K562 (cell line): ENCODE results near the gene SMIM13. TPM values are rescaled to one million over a fixed set of nuclear protein-coding genes. Genes with fewer than 3 reads are reported as not detected.

Experiments used
- ATAC-seq: fragments of 200-7000 bp; cut with Tn5 transposase; 3 replicates; pipeline ENCODE4 v1.9.1; 2020; ENCODE audit warnings: moderate library complexity
- BruUV-seq: library from RNA; stranded (reverse); fragments of 400-500 nt; replicated peaks from 2 replicates; lab custom pipeline; 2021; lab: Mats Ljungman, UMichigan
- CTCF ChIA-PET: fragments of 300-600 bp; formaldehyde crosslinking; extraction: SDS; loops from one replicate; lab custom pipeline; 2021; ENCODE audit warnings: low intra/inter-chr PET ratio; lab: Yijun Ruan, JAX
- POLR2A ChIA-PET: fragments of 300-600, 350-650 bp; sonication (Branson Sonifier 250); formaldehyde crosslinking; extraction: SDS; loops from one replicate; lab custom pipeline; 2021; ENCODE audit warnings: antibody characterized with exemption, inconsistent platforms; lab: Yijun Ruan, JAX
- DNase-seq, 4 experiments: peaks; one replicate each; pipeline versions ENCODE4 v3.0.0 to v3.0.0-alpha.2; 2011 to 2018; ENCODE audit warnings: low spot score in 3 of 4, mixed read lengths in 3 of 4; ENCODE audit errors: extremely low read depth in 1 of 4
- FAIRE-seq: peaks from 2 replicates; lab custom pipeline; 2011; peaks lifted over from hg19 to GRCh38; lab: Jason Lieb, UNC
- H2AFZ ChIP-seq: 2 replicates; pipeline ENCODE4 v1.6.0; 2011; ENCODE audit warnings: low read depth, low read length, control low read depth, inconsistent platforms
- H3K27ac ChIP-seq: fragments of 200-600 bp; 3 replicates; pipeline ENCODE4 v1.8.0; 2011; ENCODE audit warnings: low read depth, mild to moderate bottlenecking, control low read depth, inconsistent platforms, low read length, moderate library complexity, mixed read lengths; ENCODE audit errors: extremely low read depth
- H3K27me3 ChIP-seq, 2 experiments: fragments of 300-600 bp in 1 of 2; 2 replicates in 1 of 2; 3 replicates in 1 of 2; pipeline versions ENCODE4 v1.6.0 to v1.8.0; 2011; ENCODE audit warnings: inconsistent platforms in 2 of 2, low read length in 2 of 2, mild to moderate bottlenecking in 1 of 2, mixed read lengths in 1 of 2, moderate library complexity in 1 of 2; ENCODE audit not compliant: control insufficient read depth in 2 of 2, insufficient read depth in 2 of 2
- H3K36me3 ChIP-seq: fragments of 300-600 bp; 3 replicates; pipeline ENCODE4 v1.8.0; 2011; ENCODE audit warnings: mild to moderate bottlenecking, low read length, inconsistent platforms; ENCODE audit not compliant: control insufficient read depth, insufficient read depth
- H3K4me1 ChIP-seq, 2 experiments: fragments of 200-600 bp in 1 of 2; replicated peaks in 1 of 2; 2 replicates in 1 of 2; 3 replicates in 1 of 2; pipeline versions ENCODE4 v1.5.1 to v1.8.0; 2011; ENCODE audit warnings: inconsistent platforms in 2 of 2, low read length in 2 of 2, mild to moderate bottlenecking in 1 of 2, mixed read lengths in 1 of 2, moderate library complexity in 1 of 2; ENCODE audit not compliant: control insufficient read depth in 2 of 2, insufficient read depth in 2 of 2
- H3K4me2 ChIP-seq: 2 replicates; pipeline ENCODE4 v1.6.1; 2011; ENCODE audit warnings: low read length, control low read depth, inconsistent platforms, mixed read lengths; ENCODE audit not compliant: insufficient read depth
- H3K4me3 ChIP-seq: fragments of 200-600 bp; sonication (generic), shearing (Covaris generic); 2 replicates; pipeline ENCODE4 v1.5.1; 2016; ENCODE audit warnings: control low read depth, inconsistent platforms
- H3K79me2 ChIP-seq: fragments of 200-600 bp; 3 replicates; pipeline ENCODE4 v1.8.0; 2011; ENCODE audit warnings: low read length, inconsistent platforms; ENCODE audit not compliant: control insufficient read depth, insufficient read depth
- H3K9ac ChIP-seq, 2 experiments: 2 replicates each; pipeline versions ENCODE4 v1.6.0 to v1.6.1; 2011; ENCODE audit warnings: low read depth in 2 of 2, low read length in 2 of 2, control low read depth in 1 of 2, inconsistent platforms in 1 of 2, mild to moderate bottlenecking in 1 of 2, mixed read lengths in 1 of 2; ENCODE audit not compliant: insufficient read depth in 1 of 2
- H3K9me1 ChIP-seq: one replicate; pipeline ENCODE4 v1.6.0; 2011; ENCODE audit warnings: inconsistent platforms, mild to moderate bottlenecking, low read length, moderate library complexity; ENCODE audit not compliant: control insufficient read depth, insufficient read depth
- H3K9me3 ChIP-seq: replicated peaks from 2 replicates; pipeline ENCODE4 v1.5.1; 2011; ENCODE audit warnings: low read depth, low read length, inconsistent platforms; ENCODE audit not compliant: control insufficient read depth, insufficient read depth
- H4K20me1 ChIP-seq: replicated peaks from 2 replicates; pipeline ENCODE4 v1.6.1; 2011; ENCODE audit warnings: low read length, inconsistent platforms, mixed read lengths; ENCODE audit not compliant: control insufficient read depth, insufficient read depth
- CEBPB ChIP-seq: fragments of 450-650 bp; IDR thresholded peaks from 2 replicates; pipeline ENCODE4 v1.6.1; 2016; ENCODE audit warnings: missing genetic modification characterization, missing compliant biosample characterization
- IFI16 ChIP-seq: fragments of 250-450 bp; sonication (Bioruptor Pico); IDR thresholded peaks from 2 replicates; pipeline ENCODE4 v2.1.2; 2022; ENCODE audit warnings: mild to moderate bottlenecking, inconsistent platforms
- MCM3 ChIP-seq: fragments of 450-650 bp; IDR thresholded peaks from 2 replicates; pipeline ENCODE4 v1.6.1; 2016
- PTTG1 ChIP-seq: fragments of 450-650 bp; IDR thresholded peaks from 2 replicates; pipeline ENCODE4 v1.6.1; 2016; ENCODE audit warnings: low read depth, mild to moderate bottlenecking, missing genetic modification characterization, missing compliant biosample characterization
- PYGO2 ChIP-seq: fragments of 450-650 bp; IDR thresholded peaks from 2 replicates; pipeline ENCODE4 v1.6.1; 2016; ENCODE audit warnings: mild to moderate bottlenecking, missing genetic modification characterization, moderate library complexity, missing compliant biosample characterization
- SMAD4 ChIP-seq: fragments of 250-450 bp; sonication (Bioruptor Pico); conservative IDR thresholded peaks from 2 replicates; pipeline ENCODE4 v1.8.0; 2021; ENCODE audit warnings: inconsistent platforms, mild to moderate bottlenecking, moderate library complexity
- TARDBP ChIP-seq: fragments of 450-650 bp; IDR thresholded peaks from 2 replicates; pipeline ENCODE4 v1.6.1; 2016
- ZNF408 ChIP-seq: fragments of 250-450 bp; sonication (Bioruptor Pico); IDR thresholded peaks from 2 replicates; pipeline ENCODE4 v1.4.0; 2020; ENCODE audit warnings: low read depth, mild to moderate bottlenecking, moderate library complexity
- WGBS: fragments of 100-300 bp; shearing (Covaris generic); methylation state at CpG from one replicate; pipeline ENCODE4 v1.1.6; 2016; ENCODE audit warnings: low coverage, mixed read lengths; ENCODE audit not compliant: insufficient coverage; ENCODE audit errors: missing lambda C conversion rate; 5-methylcytosine and 5-hydroxymethylcytosine counted together
- in situ Hi-C: fragments of 300-500 bp; cut with MboI; formaldehyde crosslinking; loops from 4 replicates; pipeline ENCODE4 v1.15.0; 2018; ENCODE audit warnings: inconsistent platforms, mixed read lengths
- intact Hi-C: fragments of 100-400 bp; cut with micrococcal nuclease; formaldehyde crosslinking; loops from 2 replicates; pipeline ENCODE4 v1.14.2; 2022
- polyA plus RNA-seq, 8 experiments: library from polyadenylated mRNA; depleted of rRNA in 4 of 8; stranded (reverse) in 5 of 8; unstranded in 3 of 8; fragments of >200 nt; fragmentation: Nextera tagmentation in 2 of 8; fragmentation: Illumina TruSeq in 1 of 8; extraction: Ambion mirVana in 2 of 8; extraction: Trizol in 1 of 8; gene quantifications; 2 replicates each; pipeline versions ENCODE4 v1.2.1 to v1.2.3, GENCODE V29; 2011 to 2014; ENCODE audit warnings: inconsistent platforms in 1 of 8, missing spikeins in 1 of 8
- total RNA-seq, 7 experiments: library from RNA; depleted of rRNA in 6 of 7; stranded (reverse); fragments of >200 nt in 6 of 7; fragmentation: Illumina TruSeq in 2 of 7; extraction: Trizol in 2 of 7; gene quantifications; 2 replicates each; pipeline versions ENCODE4 v1.2.1 to v1.2.3, GENCODE V29; 2011 to 2021; ENCODE audit warnings: low replicate concordance in 1 of 7
- TF ChIP-seq, protein P1 (sequence below): sonication (generic); formaldehyde crosslinking; IDR thresholded peaks from 2 replicates; pipeline ENCODE4 v1.5.0; 2020; ENCODE audit warnings: missing genetic modification reagents
- TF ChIP-seq, protein P2 (sequence below): fragments of 250-450 bp; sonication (Bioruptor Pico); IDR thresholded peaks from 2 replicates; pipeline ENCODE4 v1.8.0; 2021; ENCODE audit warnings: borderline replicate concordance, mild to moderate bottlenecking, moderate library complexity; ENCODE audit not compliant: poor library complexity, severe bottlenecking
- TF ChIP-seq, protein P3 (sequence below), 2 experiments: fragments of 450-650 bp; conservative IDR thresholded peaks; 2 replicates each; pipeline ENCODE4 v1.6.1; 2017; ENCODE audit warnings: mild to moderate bottlenecking in 2 of 2, moderate library complexity in 2 of 2

Gene SMIM13
- total and polyA plus RNA-seq, 9 of the 15 experiments (the other 6 are each of a cell fraction or from before 2014, with no cell fraction given) = 5.5 to 24.8 (median 11.7) TPM

DNA sequence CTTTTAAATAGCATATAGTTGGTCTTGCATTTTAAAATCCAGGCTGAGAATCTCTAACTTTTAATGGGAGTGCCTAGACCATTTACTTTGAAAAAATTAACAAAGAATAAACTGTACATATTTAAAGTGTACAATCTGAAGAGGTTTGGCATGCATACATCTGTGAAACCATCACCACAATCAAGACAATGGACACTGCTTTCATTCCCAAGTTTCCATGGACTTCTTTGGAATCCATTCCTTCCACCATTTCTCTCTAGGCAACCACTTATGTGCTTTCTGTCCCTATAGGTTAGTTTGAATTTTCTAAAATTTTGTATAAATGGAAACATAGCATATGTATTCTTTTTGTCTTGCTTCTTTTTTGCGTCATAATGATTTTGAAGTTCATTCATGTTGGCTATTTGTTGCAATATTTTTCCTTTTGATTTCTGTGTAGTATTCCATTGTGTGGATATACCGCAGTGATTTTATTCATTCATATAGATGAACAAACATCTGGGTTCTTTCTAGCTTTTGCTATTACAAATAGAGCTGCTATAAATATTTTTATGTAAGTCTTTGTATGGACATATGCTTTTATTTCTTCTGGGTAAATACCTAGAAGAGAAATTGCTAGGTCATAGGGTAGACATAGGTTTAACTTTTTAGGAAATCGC, 88.0 kb downstream of the SMIM13 start:
- ChIA-PET POLR2A (no interaction called here), CTCF (no interaction called here)
- no peaks in the 10 kb centered on the region for H4K20me1 ChIP-seq
- no peak overlapping the region for H3K9ac ChIP-seq
- H3K79me2 ChIP-seq = no peaks in the 10 kb centered on the region
- FAIRE-seq (no peak), DNase-seq (no peak), ATAC-seq (no peak)
- no peaks in the 10 kb centered on the region; a peak in 1 of 5 replicates for H3K4me1 ChIP-seq
- 3% methylated on average over 3 of the region's 3 CpGs for WGBS
- no peaks in the 10 kb centered on the region for H3K9me1 ChIP-seq
- no peak overlapping the region for H2AFZ ChIP-seq
- peaks cover 4 to 22% of the 10 kb centered on the region in 2 experiments for H3K27me3 ChIP-seq
- H3K9me3 ChIP-seq = no peaks in the 10 kb centered on the region
- H3K4me3 ChIP-seq = no peak overlapping the region
- in situ Hi-C loops (no loop called here), intact Hi-C loops (no loop called here)
- BruUV-seq = no TSS peak
- TF ChIP-seq, protein P1, sequence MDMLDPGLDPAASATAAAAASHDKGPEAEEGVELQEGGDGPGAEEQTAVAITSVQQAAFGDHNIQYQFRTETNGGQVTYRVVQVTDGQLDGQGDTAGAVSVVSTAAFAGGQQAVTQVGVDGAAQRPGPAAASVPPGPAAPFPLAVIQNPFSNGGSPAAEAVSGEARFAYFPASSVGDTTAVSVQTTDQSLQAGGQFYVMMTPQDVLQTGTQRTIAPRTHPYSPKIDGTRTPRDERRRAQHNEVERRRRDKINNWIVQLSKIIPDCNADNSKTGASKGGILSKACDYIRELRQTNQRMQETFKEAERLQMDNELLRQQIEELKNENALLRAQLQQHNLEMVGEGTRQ (CRISPR knock-in tag) = no peak
- no peak for TF ChIP-seq PTTG1 (tag)
- TF ChIP-seq PYGO2 (tag) = no peak
- no peak for TF ChIP-seq ZNF408 (CRISPR knock-in tag)
- TF ChIP-seq, protein P2, sequence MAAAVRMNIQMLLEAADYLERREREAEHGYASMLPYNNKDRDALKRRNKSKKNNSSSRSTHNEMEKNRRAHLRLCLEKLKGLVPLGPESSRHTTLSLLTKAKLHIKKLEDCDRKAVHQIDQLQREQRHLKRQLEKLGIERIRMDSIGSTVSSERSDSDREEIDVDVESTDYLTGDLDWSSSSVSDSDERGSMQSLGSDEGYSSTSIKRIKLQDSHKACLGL = no peak
- TF ChIP-seq CEBPB (tag) = no peak
- no peak for TF ChIP-seq MCM3
- TF ChIP-seq IFI16 (CRISPR knock-in tag) = no peak
- TF ChIP-seq TARDBP = no peak
- TF ChIP-seq SMAD4 (CRISPR knock-in tag) = no peak
- TF ChIP-seq, protein P3, sequence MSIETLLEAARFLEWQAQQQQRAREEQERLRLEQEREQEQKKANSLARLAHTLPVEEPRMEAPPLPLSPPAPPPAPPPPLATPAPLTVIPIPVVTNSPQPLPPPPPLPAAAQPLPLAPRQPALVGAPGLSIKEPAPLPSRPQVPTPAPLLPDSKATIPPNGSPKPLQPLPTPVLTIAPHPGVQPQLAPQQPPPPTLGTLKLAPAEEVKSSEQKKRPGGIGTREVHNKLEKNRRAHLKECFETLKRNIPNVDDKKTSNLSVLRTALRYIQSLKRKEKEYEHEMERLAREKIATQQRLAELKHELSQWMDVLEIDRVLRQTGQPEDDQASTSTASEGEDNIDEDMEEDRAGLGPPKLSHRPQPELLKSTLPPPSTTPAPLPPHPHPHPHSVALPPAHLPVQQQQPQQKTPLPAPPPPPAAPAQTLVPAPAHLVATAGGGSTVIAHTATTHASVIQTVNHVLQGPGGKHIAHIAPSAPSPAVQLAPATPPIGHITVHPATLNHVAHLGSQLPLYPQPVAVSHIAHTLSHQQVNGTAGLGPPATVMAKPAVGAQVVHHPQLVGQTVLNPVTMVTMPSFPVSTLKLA (conservative IDR thresholded peaks at IDR 0.05) = no peak
- no peaks in the 10 kb centered on the region for H3K36me3 ChIP-seq
- H3K4me2 ChIP-seq = no peak overlapping the region
- H3K27ac ChIP-seq = no peak overlapping the region
